HG03520 (cell line): ENCODE results near the gene TMEM176B.
"Not testable (repeated sequence)": the region's sequence is repeated elsewhere in the genome, so short reads cannot be mapped to it uniquely, and the experiment has no call there.

Source experiments
- ATAC-seq: cut with Tn5 transposase; IDR thresholded peaks from one replicate; pipeline ENCODE4 v1.9.1; 2021; ENCODE audit warnings: mild to moderate bottlenecking, moderate library complexity; ENCODE audit not compliant: unreplicated experiment

The TMEM176B gene

DNA sequence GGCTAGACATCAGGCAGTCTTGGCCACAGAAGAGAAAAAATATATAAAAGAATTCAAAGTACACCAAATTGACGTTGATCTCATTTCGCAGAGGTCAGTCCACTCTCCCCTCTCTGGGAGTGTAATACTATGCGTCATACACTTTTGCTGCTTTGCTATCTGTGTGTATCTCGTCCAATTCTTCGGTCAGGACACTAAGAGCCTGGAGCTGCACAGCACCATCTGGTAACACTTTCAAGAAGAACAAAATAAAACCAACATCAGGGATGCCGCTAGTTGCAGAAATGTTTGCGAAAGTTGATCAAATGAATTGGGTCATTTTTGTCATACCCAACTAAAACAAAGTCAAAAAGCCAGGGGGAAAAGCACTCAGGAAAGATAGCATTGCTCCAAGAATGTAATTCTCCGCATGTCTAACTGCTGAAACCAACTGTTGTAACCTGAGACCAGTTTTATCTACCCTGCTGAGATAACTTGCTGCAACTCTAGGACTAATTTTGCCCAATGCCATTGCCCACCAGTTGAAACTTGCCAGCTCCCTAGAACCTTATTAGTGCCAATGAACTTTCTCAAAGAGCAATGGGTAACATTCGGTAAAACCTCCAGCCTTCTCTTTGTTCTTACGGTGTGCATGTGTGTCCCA lies 23.4 kb upstream of the TMEM176B start:
- no peak for ATAC-seq

DNA sequence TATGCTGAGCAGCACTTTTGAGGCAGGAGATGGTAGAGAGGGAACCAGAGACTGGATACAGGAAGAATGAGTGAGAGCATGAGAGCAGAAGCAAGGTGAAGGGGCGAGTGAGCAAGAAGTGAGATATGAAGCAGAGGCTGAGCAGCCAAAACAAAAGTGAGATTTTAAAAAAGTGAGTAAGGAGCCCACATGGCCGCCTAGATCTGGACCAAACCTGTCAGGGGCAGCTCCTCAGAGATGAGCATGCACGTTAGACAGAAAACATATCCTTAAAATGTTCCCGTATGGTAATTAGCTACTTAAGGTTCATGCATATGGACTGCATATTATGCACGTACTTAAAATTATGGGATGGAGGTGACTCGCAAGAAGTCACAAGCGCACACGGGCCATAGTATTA lies 22.9 kb upstream of the TMEM176B start:
- ATAC-seq = no peak

DNA sequence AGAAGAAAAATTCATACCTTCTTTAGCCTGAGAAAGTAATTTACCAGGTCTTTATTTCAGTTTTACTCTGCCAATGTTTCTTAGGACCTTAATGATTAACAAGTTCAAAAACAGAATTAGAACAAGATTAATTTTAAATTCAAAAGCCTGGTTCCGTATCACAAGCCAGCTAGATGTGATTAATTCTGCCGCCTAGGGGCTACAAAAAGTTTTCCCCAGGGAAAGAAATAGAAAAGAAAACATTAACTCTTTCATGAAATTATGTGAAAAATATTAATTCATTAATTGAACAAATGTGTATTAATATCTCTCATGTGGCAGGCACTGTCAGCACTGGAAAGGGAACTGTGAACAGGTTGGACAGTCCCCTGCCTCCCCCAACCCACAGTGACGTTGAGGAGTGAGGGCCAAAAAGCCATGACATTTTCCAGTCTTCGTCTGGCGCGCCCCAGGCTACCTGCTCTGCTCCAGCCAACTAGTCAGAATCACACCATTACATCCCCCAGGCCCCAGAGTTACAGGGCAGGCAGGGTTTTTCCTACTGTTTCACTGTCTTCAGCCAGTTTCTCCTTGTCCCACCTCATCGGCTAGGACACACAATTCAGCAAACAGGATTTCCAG lies 20.5 kb upstream of the TMEM176B start:
- ATAC-seq = no peak

DNA sequence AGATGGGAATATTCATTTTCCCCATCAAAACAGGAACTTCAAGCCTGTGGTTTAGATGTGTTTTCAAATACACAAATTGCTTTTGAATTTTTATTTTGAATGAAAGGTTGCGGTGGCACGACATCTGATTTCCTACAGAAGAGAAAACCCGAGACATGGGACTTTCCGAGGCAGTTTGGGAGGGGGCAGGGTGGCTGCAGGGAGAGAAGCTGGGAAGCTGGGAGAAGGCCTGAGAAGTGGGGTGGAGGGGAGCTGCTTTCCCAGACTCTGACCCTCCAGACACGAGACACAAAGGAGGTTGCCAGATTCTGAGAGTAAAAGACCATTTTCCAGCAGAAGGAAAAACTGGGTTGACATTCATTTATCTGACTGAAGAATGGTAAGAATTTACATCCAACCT lies 20.0 kb upstream of the TMEM176B start:
- ATAC-seq = no peak

DNA sequence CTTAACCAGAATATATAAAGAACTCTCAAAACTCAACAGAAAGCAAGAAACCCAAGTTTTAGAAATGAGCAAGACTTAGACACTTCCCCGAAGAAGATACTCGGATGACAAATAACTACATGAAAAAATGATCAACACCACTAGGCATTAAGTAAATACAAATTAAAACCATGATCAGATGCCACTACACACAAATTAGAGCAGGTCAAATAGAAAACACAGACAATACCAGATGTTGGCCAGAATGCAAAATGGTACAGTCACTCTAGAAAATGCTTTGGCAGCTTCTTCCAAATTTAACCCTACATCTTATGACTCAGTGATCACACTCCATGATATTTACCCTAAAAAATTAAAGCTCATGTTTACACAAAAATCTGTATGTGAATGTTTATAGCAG lies 18.8 kb upstream of the TMEM176B start:
- no peak for ATAC-seq

DNA sequence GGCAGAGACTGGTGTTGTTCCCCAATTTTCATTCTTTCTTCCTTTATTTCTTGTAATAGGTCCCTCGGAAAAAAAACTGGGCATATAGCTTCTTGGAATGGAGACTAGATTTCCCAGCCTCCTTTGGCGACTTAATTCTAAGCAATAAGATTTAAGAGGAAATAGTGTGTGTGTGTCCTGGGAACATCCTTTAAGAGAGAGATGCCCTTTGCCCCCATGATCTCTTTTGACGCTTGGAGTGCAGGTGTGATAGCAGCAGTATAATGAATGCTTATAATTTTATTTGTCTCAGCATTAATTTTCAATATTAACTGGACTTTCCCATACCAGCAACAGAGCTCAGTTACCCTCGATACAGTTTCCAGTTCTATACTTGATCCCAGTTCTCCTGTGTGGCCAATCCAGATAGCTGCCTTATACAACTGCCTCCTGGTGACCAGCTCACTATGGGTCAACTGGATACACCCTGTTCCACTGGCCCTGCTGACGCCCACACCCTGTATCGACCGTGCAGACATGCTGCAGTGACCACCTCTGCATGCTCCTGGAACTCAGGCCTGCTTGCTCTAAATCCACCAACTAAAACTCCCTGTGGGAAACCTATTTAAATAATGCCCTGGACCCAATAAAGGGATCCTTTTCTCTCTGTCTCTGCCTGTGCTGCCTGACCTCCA lies 14.3 kb upstream of the TMEM176B start:
- no peak for ATAC-seq

DNA sequence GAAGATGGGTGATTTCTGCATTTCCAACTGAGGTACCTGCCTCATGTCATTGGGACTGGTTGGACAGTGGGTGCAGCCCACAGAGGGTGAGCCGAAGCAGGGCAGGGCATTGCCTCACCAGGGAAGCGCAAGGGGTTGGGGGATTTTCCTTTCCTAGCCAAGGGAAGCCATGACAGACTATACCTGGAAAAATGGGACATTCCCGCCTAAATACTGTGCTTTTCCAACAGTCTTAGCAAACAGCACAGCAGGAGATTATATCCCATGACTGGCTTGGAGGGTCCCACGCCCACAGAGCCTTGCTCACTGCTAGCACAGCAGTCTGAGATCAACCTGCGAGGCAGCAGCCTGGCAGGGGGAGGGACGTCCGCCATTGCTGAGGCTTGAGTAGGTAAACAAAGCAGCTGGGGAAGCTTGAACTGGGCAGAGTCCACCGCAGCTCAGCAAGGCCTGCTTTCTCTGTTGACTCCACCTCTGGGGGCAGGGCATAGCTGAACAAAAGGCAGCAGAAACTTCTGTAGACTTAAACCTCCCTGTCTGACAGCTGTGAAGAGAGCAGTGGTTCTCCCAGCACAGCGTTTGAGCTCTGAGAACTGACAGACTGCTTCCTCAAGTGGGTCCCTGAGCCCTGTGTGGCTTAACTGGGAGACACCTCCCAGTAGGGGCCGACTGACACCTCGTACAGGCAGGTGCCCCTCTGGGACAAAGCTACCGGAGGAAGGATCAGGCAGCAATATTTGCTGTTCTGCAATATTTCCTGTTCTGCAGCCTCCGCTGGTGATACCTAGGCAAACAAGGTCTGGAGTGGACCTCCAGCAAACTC lies 7.7 kb upstream of the TMEM176B start:
- ATAC-seq = not testable (repeated sequence)

DNA sequence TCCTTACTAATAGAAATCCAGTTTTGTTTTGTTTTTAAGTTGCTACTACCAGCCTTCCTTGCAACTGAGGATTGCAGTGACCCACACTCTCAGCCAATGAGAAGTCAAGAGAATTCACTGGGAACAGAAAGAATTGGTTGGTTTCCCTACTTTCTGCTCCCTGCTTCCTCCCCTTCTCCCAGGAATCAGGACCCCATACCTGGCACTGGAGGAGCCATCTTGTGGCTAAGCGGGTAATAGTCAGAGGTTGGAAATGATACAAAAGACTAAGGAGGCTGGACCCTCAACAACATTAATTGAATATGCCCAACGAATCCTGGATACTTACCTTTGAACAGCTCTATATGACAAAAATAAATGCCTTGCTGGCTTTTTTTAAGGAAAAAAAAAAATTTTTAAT lies 6.7 kb upstream of the TMEM176B start:
- no peak for ATAC-seq

DNA sequence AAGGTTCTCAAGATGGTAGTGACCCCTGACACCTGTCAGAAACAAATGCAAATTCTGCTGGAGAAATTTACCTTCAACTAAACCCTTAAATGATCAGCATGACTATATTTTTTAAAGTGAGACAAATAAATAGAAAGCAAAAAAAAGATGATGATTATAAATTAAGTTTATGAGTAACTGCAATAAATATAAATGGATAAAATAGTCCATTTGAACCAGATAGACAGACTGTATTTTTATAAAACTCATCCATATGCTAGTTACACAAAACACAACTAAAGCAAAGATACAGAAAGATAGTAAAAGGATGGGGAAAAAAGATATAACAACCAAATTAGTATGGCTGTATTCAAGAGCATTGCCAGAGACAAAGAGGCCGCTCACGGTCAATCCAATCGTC lies 6.3 kb upstream of the TMEM176B start:
- no peak for ATAC-seq

DNA sequence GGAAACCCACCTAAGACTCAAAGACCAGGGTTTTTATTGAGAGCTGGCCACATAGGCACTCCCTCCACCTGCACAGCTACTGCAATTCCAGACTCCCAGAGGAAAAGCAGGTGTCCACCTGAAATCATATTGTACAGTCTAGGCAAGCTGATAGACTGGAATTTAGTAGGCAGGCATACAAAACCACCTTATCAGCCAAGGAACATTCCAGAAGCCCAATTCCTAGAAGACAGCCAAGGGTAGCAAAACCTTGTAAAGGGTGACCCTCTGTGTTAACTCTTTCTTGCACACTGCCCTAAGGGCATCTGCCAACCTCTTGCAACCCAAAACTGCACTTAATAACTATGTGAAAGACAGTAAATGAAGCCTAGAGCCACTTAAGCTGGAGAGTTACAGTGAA lies 5.7 kb upstream of the TMEM176B start:
- no peak for ATAC-seq

DNA sequence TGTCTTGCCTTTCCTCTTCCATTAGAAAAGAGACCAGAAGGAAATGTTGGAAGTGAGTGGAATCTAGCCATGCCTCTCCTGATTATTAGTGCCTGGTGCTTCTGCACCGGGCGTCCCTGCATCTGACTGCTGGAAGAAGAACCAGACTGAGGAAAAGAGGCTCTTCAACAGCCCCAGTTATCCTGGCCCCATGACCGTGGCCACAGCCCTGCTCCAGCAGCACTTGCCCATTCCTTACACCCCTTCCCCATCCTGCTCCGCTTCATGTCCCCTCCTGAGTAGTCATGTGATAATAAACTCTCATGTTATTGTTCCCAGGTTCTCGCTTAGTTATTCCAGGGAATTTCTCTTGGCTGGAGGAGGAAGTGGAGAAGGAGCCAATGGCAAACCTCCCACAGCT lies 4.6 kb upstream of the TMEM176B start:
- ATAC-seq = no peak

DNA sequence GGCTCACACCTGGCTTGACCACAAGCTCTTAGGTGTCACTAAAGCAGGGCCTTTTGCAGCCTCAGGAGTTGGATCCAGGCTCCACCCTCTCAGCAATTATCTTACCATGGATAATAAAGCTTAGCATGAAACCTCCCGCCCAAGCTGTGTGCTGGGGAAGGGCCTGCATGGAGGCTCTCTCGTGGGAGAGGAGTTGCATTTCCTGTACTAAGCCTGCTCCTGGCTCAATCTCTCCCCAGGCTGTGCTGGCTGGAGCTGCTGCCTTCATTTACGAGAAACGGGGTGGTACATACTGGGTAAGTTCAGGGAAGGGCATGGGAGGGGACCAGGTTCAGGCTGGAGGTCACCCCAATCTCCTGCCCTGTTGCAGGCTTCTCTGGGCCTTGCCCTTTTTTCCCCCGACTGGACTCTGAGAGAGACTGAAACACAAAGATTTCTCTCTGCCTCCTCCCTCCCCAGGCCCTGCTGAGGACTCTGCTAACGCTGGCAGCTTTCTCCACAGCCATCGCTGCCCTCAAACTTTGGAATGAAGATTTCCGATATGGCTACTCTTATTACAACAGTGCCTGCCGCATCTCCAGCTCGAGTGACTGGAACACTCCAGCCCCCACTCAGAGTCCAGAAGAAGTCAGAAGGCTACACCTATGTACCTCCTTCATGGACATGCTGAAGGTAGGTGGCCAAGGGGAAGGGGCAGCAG lies 3.1 kb upstream of the TMEM176B start:
- no peak for ATAC-seq

DNA sequence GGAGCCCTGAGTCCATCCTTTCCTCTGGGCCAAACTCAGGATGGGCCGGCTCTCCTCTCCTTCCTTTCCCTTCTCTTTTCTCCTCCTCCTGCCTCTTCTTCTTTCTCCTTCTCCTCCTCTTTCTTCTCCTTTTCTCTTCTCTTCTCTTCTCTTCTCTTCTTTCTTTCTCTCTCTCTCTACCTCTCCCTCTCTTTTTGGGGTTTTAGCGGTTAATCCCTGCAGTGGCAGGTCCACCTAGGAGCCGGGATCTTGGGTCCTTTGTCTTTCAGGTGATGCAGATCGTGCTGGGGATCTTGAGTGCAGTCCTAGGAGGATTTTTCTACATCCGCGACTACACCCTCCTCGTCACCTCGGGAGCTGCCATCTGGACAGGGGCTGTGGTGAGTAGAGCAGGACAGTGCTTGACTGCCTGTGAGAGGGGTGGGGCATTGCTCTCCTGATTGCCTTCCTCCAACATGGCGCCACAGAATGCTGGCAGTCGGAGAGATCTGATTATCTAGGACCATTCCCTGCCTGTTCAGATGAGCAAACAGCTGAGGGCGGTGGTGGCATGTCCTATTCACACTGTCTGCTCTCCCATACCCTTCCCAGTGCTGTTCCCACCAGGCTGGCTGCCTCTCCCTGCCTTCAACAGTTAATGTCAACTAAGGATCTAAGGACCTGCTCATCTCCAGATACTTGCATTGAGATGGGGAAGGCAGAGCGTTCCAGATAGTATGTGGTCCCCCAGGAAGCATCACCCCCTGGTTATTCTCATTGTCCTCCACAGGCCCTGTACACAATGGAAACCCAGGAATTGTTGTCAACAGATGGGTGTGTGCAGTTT lies 2.0 kb upstream of the TMEM176B start:
- no peak for ATAC-seq

DNA sequence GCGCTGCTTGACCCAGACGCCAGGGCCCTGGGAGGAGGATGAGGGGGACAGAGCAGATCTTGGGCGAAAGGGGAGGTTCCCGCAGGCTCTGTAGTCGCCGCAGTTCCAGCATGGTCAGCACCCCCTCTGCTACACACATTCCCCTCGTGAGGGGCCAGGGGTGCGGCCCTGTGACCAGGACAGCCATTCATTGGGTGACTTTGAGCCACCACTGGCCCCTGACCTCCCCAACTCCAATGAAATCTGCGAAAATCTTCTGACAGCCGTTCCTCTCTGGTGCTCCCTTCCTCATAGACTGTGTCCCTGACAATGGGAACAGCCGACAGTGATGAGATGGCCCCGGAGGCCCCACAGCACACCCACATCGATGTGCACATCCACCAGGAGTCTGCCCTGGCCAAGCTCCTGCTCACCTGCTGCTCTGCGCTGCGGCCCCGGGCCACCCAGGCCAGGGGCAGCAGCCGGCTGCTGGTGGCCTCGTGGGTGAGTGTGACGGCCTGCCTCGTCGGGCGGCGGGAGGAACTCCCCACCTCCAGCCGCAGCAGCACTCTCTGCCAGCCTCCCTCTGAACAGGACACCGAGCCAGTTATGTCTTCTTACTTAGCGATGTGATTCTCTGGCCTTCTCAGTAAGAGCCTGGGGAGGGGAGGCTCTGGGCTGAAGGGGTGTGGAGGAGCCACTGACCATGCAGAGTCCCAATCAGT lies 1.2 kb upstream of the TMEM176B start:
- ATAC-seq = no peak

DNA sequence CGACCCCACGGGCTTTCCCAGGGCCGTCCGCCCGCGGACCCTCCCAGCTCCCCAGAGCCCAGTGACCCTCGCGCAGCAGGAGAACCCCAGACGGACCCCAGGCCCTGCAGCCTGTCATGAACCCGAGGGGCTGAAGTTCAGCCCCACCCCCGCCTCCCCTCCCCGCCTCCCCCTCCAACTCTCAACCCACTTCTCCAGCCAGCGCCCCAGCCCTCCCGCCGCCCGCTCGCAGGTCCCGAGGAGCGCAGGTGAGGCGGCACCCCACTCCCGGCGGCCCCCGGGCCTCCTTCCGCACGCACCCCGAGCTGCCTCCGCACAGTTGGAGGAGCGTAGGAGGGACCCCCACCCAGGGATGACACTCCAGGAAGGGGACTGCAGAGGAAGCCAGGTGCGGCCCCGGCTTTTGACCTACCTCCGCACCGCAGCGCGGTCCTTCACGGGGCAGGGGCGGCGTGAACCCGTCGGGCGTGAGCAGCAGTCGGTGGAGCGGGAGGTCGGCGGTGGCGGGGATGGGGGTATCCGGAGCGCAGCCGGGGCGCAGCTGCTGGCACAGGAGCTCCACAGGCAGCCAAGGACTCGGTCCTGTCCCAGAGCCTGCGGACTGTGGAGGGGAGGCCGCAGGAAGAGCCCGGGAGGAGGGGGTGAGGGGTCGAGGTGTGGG lies 547 bp upstream of the TMEM176B start, which contains the start of gene TMEM176A:
Gene TMEM176A, plus strand, starts transcription at position 189 of the 661 bp plus-strand sequence. CDS start 782 bp downstream, outside the sequence.
- no peak for ATAC-seq

DNA sequence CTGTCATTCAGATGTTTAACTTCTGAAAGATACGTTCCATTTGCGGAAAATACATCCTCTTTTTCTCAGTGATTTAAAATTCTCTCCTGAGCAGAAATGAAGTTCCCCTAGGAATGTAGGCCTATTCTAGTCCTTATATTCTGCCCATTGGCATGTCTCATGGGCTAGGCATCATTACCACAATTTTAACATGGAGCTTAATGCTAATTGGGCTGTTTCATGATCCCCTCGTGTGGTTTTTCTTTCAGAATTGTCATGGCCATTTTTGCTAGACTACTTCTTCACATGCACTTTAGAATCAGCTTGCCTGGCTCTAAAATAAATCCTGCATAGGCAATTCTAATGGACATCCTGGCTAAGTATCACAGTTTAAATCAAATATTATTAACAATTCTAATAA lies 1.0 kb downstream of the TMEM176B start:
- no peak for ATAC-seq

DNA sequence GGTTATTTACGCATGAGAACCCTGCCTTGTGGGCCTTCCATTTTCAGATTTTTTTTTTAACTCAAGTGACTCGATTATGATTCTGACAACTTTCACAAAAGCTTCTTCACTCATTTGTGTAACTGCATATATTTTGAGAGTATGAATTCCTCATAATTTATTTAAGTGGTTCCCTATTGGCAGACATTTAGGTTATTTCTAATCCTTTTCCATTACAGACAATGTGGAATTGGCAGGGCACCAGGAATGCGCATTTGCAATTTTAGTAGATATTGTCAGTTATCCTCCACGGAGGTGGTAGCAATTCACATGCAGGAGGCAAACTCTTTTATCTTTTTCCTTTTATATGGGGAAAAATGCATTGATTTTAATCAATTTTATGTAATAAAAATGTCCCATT lies 2.5 kb downstream of the TMEM176B start:
- ATAC-seq = no peak

DNA sequence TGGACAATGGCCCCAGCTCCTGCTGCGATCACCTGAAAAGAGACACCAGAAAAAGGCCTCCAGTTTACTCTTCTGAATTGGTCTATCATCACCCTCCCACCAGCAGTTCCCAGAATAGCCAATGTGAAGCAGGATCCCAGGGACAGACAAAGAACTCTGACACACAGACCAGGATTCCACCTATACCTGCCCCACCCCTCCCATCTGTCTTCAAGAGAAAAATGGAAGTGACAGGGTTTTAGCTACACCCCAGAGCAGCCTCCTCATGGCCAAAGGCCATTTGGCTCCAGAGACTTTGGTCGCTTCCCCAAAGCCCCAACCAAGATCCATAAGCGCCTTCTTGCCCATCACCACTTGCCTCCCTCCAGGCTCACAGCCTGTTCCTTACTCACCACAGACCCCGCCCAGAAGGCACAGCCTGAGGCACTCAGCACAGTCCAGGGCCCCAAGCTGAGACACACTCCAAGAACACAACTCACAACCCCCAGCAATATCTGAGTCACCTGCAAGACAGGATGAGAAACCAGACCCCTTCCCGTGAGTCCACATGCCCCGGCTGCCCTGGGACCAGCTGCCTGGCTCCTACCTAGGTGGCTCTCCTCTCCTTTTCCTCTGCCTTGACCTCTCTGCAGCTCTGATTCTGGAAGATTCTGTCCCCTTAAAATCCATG lies 6.5 kb downstream of the TMEM176B start:
- no peak for ATAC-seq
